ENCODE measurements around the gene ZNF428. TPM values are rescaled to one million over a fixed set of nuclear protein-coding genes. Genes with fewer than 3 reads are reported as not detected.
A peak's percentile ranks its signal among the peaks of the same experiment; 100 is the strongest.

The ZNF428 gene
- total and polyA plus RNA-seq, 2 of the 4 experiments (the other 2 are of a cell fraction) = 9.9 to 32.3 TPM

DNA sequence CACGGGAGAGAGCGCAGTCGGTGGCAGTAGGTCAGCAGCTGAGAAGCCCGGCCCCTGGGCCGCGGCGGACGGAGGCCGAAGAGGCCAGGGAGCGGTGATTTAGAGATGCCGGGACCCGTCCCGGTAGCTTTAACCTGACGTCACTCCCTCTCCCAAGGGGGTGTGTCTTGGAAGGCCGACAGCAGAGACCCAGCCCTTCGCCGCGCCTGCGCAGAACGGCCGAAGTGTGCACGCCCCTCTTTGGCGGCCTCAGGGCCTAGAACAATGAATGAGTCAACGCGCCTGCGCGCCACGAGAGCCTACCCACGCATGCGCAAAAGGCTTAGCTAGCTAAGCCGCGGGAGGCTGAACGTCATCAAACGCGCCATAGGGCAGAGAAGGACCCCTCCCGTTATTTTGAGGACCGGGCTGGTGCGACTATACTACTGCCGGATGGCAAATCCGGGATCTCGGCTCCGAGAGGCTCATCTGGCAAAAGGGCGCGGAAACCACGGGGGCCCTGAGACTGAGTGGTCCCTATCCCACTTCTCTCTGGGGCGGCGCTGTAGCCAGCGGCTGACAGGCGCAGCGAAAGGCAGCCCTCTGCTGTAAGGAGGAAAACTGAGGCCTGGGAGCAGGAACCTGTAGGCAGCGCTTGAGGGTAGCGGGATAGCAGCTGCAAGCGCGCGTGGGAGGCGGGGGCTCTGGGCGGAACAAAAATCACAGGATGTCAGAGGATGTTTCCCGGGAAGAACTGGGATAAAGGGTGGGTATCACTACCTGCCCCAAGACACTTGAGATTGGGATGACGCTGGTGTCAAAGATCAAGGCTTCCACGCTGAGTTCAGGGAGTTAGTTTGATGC is 23.2 kb downstream of the ZNF428 start, which contains the start of the genes IRGQ and ZNF576:
IRGQ (minus strand) TSS at position 136 of the 843 bp plus-strand sequence. CDS start 796 bp downstream, outside the sequence.
ZNF576 (plus strand) TSS at position 597 of the 843 bp plus-strand sequence. CDS start 514 bp downstream, outside the sequence.
- Histone ChIP-seq H2BK15ac (ENCODE audit: low read depth, low read length) (peak within 1 kb of the TSS; percentile 71; the same call in 1 of the 3 replicates), H4K20me1 (ENCODE audit: insufficient read depth, low read length) (no peaks in the 10 kb centered on the region), H3K4me2 (ENCODE audit: low read depth, low read length) (peak within 1 kb of the TSS; percentile 97), H2BK20ac (ENCODE audit: low read depth, low read length) (no peak within 1 kb of the TSS), H3K9me3 (ENCODE audit: control insufficient read depth, insufficient read depth, low read length) (no peaks in the 10 kb centered on the region), H3K36me3 (ENCODE audit: control insufficient read depth, insufficient read depth, low read length) (peaks cover 31% of the 10 kb centered on the region), H4K5ac (ENCODE audit: low read depth, low read length) (peak within 1 kb of the TSS; percentile 88), H2BK5ac (ENCODE audit: low read depth, low read length, poor library complexity, severe bottlenecking) (peak within 1 kb of the TSS; percentile 87), H3K4me1 (ENCODE audit: control insufficient read depth, insufficient read depth, low read length) (peaks cover 9% of the 10 kb centered on the region), H3K79me1 (ENCODE audit: low read depth in 1 of 2, low read length in 2 of 2) (peaks cover 27 to 62% of the 10 kb centered on the region in 2 experiments; a peak in 3 of 4 replicates), H3K27me3 (ENCODE audit: control insufficient read depth, insufficient read depth, low read length) (no peaks in the 10 kb centered on the region), H3K56ac (ENCODE audit: extremely low read depth, insufficient read depth, low read length) (peak within 1 kb of the TSS; percentile 87), H3K14ac (replicated peaks; ENCODE audit: low read depth, low read length) (peak within 1 kb of the TSS; percentile 81), H2BK120ac (ENCODE audit: low read depth, low read length) (peak within 1 kb of the TSS; percentile 50; the same call in 1 of the 2 replicates), H3K9ac (ENCODE audit: low read depth, low read length) (peak within 1 kb of the TSS; percentile 90), H2AK5ac (ENCODE audit: low read depth, low read length) (peak within 1 kb of the TSS; percentile 90), H2AFZ (replicated peaks; ENCODE audit: low read length, poor library complexity) (peak within 1 kb of the TSS; percentile 98), H4K91ac (ENCODE audit: insufficient read depth, low read depth, low read length) (peak within 1 kb of the TSS; percentile 90), H3K27ac (ENCODE audit: insufficient read depth, low read length) (peak within 1 kb of the TSS; percentile 79), H3K4ac (ENCODE audit: low read depth, low read length) (peak within 1 kb of the TSS; percentile 78), H3K18ac (ENCODE audit: low read depth, low read length) (peak within 1 kb of the TSS; percentile 20), H3K9me1 (ENCODE audit: insufficient read depth, low read length) (no peaks in the 10 kb centered on the region), H4K8ac (ENCODE audit: low read depth in 2 of 2, low read length in 2 of 2) (peak within 1 kb of the TSS; percentile 97 to 99), H3K23ac (ENCODE audit: low read depth, low read length) (peak within 1 kb of the TSS; percentile 54; the same call in 1 of the 2 replicates), H2AK9ac (replicated peaks; ENCODE audit: low read depth, low read length, poor library complexity) (peak within 1 kb of the TSS; percentile 98), H3K4me3 (ENCODE audit: insufficient read depth, low read depth, low read length) (peak within 1 kb of the TSS; percentile 68)
- ChIA-PET CTCF (interaction anchor here (4.5 kb wide), 1 partner anchor 40 kb away, joined by 29 read pairs; no protein-coding TSS in a partner anchor), POLR2A (ENCODE audit: unreplicated experiment) (interaction anchor here (0.6 to 1.0 kb wide), 2 partner anchors 63 to 158 kb away, joined by 3 to 8 read pairs; partner anchors contain the start of genes SMG9 and ZNF575)
- ATAC-seq (ENCODE audit: low read depth) (peak; percentile 82), DNase-seq (peak; percentile 99)
- in situ Hi-C loops (cut with MboI; ENCODE audit: low sequenced_read_pairs) = no loop called here
- 1% methylated on average over 33 of the region's 60 CpGs; no CpG with 5 or more reads in 1 of the 2 experiments for WGBS, 2 experiments (ENCODE audit: extremely low coverage in 2 of 2, insufficient read length in 1 of 2)
- dilution Hi-C loops (cut with HindIII; ENCODE audit: low sequenced_read_pairs, unreplicated experiment) = no loop called here
- intact Hi-C loops (cut with micrococcal nuclease) = loop anchor here (1.0 to 2.0 kb wide), 4 partner anchors 21 to 61 kb away; partner anchors contain the start of genes PINLYP and XRCC1
- BruUV-seq (replicated peaks) = no TSS peak
- TF ChIP-seq MAFK (IDR thresholded peaks at IDR 0.05; ENCODE audit: low read depth, low read length) = no peak
- TF ChIP-seq, protein P1, sequence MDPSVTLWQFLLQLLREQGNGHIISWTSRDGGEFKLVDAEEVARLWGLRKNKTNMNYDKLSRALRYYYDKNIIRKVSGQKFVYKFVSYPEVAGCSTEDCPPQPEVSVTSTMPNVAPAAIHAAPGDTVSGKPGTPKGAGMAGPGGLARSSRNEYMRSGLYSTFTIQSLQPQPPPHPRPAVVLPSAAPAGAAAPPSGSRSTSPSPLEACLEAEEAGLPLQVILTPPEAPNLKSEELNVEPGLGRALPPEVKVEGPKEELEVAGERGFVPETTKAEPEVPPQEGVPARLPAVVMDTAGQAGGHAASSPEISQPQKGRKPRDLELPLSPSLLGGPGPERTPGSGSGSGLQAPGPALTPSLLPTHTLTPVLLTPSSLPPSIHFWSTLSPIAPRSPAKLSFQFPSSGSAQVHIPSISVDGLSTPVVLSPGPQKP (IDR thresholded peaks at IDR 0.05; ENCODE audit: borderline replicate concordance, low read depth, low read length) = no peak
- TF ChIP-seq RFX5 (IDR thresholded peaks at IDR 0.05; ENCODE audit: low read depth, low read length) = no peak
- peak; percentile 78 for TF ChIP-seq POLR2A (IDR thresholded peaks at IDR 0.05; ENCODE audit: low read depth, low read length)
- TF ChIP-seq SMC3 (IDR thresholded peaks at IDR 0.05; ENCODE audit: low read depth, low read length) = 0 out of 2 replicates have a peak, but pooled peaks have one; percentile 14
- TF ChIP-seq FOS (IDR thresholded peaks at IDR 0.05; ENCODE audit: low read depth, low read length) = no peak
- peak; percentile 57; the same call in 1 of the 2 replicates for TF ChIP-seq MAZ (IDR thresholded peaks at IDR 0.05; ENCODE audit: borderline replicate concordance, low read depth, low read length)
- no peak for TF ChIP-seq CEBPB (IDR thresholded peaks at IDR 0.05; ENCODE audit: low read depth, low read length)
- 0 out of 2 replicates have a peak, but pooled peaks have one; percentile 57 for TF ChIP-seq MXI1 (IDR thresholded peaks at IDR 0.05; ENCODE audit: borderline replicate concordance, low read depth, low read length)
- TF ChIP-seq RCOR1 (IDR thresholded peaks at IDR 0.05; ENCODE audit: insufficient replicate concordance, low read length) = no peak
- TF ChIP-seq CHD1 (IDR thresholded peaks at IDR 0.05; ENCODE audit: low read depth, low read length) = no peak
- TF ChIP-seq RAD21 (IDR thresholded peaks at IDR 0.05; ENCODE audit: low read length) = peak; percentile 18; the same call in 1 of the 2 replicates
- TF ChIP-seq, protein P2, sequence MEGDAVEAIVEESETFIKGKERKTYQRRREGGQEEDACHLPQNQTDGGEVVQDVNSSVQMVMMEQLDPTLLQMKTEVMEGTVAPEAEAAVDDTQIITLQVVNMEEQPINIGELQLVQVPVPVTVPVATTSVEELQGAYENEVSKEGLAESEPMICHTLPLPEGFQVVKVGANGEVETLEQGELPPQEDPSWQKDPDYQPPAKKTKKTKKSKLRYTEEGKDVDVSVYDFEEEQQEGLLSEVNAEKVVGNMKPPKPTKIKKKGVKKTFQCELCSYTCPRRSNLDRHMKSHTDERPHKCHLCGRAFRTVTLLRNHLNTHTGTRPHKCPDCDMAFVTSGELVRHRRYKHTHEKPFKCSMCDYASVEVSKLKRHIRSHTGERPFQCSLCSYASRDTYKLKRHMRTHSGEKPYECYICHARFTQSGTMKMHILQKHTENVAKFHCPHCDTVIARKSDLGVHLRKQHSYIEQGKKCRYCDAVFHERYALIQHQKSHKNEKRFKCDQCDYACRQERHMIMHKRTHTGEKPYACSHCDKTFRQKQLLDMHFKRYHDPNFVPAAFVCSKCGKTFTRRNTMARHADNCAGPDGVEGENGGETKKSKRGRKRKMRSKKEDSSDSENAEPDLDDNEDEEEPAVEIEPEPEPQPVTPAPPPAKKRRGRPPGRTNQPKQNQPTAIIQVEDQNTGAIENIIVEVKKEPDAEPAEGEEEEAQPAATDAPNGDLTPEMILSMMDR (conservative IDR thresholded peaks at IDR 0.05; ENCODE audit: low read depth, low read length) = 0 out of 2 replicates have a peak, but pooled peaks have one; percentile 3
- 0 out of 2 replicates have a peak, but pooled peaks have one; percentile 5 for TF ChIP-seq BHLHE40 (IDR thresholded peaks at IDR 0.05; ENCODE audit: low read depth, low read length)

Measured in IMR-90 (cell line).